Activated effector memory CD4-positive, alpha-beta T cell treated with anti-CD3 and anti-CD28 coated beads, Interleukin-2, amount 50 U/mL, for 16 hours (primary cell): Measurements from ENCODE around the gene ADARB2.

ENCODE experiments used
- DNase-seq: peaks from one replicate; pipeline ENCODE4 v3.0.0-alpha.2; 2020

The ADARB2 gene

DNA sequence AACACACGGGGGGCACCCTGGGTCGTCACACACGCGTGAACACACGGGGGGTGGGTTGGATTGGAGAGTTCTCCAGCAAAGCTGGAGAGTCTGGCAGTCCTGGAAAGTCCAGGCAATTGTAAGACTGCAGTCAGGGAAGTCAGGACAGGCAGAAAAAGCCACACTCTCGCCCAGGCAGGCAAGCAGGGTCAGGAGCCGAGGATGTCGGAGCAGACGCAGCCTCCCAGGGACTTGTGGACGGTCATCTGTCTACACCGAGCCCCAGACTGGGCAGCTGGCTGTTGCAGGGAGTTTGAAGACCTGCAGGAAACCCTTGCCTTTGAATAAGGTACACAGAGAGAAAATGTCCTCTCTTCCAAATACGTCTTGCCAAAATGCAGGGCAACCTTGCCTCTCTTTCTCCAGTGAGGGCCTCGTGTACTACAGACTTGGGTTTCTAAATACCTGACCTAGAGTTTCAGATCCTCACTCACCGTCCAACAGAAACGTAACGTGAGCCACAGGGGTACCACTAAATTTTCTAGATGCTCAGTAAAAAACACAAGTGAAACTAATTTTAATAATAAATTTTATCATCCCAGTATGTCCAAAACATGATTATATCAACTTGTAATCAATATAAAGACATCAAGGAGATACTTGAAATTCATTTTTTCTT lies 176.7 kb downstream of the ADARB2 start:
- no peak for DNase-seq

DNA sequence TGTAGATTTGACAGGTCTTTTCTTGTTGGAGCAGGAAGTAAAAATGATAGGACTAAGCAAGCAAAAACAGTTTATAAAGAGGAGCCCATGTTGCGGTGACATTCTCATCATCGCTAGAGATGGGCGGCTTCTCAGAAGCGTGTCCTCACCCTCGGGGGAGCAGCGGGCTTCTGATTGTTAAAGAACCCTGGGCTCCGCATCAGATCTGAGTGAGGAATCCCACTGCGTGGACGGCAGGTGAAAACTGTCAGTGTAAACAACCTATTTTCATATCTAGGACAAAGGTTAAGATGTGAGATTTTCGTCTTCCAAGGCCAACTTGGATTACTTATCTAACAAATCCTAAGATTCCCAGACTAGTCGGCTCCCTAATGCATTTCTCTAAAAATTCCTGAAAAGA lies 177.6 kb downstream of the ADARB2 start:
- DNase-seq = no peak

DNA sequence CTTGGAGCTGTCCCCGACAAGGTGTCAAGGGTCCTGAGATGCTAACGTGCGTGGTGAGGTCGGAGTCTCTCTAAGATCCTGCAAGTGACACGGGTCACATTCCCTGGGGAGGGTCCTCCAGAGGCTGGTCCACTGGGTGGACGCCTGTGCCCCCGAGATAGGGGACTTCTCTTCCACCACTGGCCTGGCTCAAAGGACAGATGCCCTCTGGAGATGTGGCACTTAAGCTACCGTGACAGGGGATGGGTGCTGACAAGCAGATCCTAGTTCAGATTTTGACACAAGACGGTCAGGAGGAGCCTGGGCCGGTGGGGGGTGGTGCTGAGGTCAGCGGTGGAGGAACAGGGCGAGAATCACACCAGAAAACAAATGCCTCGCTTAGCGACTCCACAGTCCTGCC lies 178.0 kb downstream of the ADARB2 start:
- DNase-seq = no peak

DNA sequence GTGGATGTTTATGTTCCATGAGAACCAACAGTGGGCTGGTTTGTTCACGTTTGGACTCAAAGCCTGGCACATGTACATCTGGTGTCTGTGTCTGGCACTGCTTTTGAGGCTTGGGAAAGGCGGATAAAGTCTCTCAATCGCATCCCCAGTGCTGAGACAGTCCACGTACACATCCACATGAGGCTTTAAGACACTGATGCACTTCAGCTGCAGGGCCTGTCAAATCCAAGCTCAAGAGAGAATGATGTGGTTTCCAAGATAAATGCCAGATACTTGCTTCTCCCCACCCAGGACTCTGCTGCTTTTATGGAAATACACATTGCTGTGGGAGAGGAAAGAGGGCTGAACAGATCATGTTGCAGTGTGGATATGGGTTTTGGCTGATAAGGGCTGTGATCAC lies 178.4 kb downstream of the ADARB2 start:
- DNase-seq = no peak

DNA sequence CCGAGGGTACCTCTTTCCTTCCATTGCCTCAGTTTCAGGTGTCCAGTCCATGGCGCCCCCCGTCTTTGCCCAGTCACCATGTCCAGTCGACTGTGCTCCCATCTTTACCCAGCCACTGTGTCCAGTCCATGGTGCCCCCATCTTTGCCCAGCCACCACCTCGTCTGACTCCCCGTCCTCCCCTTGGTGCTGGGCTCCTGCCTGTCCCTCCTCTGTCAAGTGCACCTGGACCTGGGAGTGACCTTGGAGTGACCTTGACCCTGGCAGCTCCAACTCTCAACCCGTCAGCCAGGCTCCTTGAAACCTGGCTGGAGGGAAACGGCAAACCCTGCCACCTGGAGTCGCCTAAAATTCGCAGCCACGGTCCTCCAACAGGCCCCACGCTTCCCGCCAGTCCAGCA lies 180.2 kb downstream of the ADARB2 start:
- DNase-seq = peak; percentile 38

DNA sequence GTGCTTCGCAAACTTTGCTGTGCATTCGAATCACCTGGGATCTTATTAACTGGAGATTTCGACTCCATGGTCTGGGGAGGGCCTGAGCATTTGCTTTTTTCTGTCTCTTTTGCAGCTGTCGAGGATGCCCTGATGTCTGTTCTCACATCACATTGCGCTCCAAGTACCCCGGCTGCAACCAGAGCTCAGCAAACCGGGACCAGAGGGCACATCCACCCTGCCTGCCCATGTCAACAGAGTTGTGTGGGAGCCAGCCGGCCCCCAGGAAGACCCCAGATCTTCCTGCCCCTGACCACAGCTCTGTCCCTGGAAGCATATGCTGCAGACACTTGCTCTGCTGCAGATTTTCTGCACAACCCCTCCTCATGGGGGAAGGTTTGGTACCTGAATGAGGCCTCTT lies 180.8 kb downstream of the ADARB2 start:
- peak; percentile 39 for DNase-seq

DNA sequence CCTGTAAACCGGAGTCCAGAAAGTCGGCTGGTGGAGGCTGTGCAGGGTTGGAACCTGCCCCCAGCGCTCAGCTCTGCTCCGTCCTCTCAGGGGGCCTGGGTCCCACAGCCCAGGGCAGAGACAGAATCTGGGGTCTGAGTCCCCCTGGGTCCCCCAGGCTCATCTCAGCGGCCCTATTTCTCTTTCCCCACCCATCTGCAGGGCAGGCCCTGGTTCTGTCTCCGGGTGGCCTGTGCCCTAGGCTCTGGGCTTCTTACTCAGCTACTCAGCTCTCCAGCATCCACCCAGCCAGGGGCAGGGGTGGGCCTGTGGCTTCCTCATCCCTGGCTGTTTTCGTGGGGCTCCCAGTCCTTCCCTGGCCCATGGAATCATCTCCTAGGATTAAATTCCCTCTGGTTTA lies 183.4 kb downstream of the ADARB2 start:
- no peak for DNase-seq

DNA sequence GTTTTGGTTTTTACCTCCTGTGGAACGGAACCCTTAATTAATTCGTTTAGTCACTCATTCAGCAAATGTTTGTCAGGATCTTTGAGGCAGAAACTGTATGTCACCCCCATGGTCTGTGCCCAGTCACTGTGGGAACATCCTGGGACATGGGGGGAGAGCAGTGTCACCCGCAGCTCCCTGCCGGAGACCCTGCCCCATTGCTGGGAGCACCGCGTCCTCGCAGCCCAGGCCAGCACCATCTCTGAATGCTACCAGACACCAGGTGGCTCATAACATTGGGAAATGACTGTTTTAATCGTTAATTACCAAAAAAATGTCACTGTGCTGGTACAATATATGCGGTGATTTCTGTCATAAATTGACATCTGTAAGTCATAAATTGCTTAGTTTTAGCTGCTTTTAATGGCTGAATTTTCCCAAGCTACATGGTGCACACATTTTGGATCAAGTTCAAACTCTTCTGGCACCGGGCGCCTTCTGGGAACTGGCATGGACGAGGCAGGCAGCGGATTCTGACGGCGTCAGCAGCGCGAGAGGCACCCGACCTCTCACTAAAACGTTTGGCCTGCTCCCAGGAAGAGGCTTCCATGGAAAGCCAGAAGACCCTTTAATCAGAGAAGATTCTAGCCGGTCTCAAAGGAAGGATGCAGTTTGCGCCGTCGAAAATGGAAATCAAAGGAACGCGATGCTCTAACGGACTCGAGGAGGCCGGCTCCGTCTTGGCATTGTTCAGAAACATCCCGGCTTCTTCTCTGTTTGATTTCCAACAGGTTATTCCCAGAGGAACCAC lies 184.2 kb downstream of the ADARB2 start:
- DNase-seq = peak; percentile 38

DNA sequence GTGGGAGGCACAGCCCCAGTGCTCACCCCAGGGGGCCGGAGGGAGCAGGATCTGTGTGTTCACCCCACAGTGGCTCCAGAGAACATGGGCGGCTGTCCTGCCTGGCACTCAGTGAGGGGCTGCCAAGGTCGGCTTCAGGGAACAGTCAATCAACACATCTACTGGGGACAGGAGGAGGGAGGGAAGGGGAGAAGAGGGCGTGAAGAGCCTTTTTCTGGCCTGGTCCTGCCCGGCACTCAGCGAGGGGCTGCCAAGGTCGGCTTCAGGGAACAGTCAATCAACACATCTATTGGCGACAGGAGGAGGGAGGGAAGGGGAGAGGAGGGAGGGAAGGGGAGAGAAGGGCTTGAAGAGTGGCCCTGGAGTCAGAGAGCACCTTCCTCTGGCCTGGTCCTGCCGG lies 184.9 kb downstream of the ADARB2 start:
- peak; percentile 52 for DNase-seq

DNA sequence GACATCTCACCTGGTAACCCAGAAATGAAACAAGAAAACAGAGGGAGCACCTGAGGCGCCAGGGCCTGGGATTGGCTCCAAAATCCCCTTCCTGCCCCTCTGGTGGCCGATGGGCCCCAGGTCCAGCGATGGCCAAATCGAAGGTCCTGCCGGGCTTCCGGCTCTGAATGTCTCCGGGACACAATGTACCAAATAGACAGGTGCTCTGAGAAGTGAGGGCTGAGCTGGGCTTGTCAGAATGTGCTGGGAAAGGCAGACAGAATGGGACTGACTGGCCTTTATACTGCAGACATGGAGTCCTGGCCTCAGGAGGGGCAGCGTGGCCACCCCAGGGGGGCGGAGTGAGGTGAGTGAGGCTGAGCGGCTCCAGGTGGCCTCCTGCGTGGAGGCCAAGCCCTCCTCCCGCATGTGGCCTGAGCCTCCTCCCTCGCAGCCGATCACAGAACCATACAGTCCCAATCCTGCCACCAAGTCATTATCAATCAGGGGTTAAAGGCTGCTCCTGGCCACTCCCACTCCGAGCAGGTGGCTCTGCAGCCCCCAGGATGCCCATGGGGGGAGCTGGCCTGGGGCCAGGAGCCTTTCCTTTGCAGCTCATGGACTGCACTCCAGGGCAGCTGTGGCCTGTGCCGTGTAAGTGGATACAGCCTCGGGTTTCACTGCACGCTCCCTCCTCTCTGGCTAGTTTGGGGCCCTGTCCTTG lies 185.5 kb downstream of the ADARB2 start:
- peak; percentile 37 for DNase-seq

DNA sequence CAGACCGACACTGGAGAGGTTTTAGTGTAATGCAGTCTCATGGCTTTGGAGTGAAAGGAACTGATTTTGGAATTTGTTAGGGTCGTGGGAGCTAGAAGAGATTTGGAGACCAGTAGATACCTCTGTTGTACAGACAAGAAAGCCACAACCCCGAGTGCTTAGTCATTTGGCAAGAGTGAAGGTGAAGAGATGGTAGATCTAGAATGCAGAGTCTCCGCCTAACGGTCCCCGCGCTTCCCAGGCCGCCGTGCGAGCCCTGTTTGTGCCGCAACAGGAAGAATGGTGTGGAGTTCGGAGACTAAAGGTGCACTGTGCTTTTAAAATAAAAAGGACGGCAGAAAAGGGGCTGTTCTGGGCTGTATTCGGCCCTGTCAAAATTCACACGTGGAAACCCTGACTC lies 186.7 kb downstream of the ADARB2 start:
- peak; percentile 28 for DNase-seq

DNA sequence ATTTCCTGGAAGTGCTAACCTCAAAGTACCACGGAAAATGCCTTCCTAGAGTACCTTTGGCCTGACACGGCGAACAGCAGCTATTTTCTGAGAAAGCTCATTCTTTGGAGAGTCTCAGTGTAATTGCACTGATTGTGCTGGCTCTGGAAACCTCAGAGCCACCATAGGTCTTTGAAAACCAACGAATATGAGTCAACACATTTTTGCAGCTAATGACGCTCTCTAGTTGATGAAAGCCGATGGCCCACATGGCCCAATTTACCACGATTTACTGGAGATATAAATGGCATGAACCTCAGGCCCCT lies 187.1 kb downstream of the ADARB2 start:
- DNase-seq = peak; percentile 27

DNA sequence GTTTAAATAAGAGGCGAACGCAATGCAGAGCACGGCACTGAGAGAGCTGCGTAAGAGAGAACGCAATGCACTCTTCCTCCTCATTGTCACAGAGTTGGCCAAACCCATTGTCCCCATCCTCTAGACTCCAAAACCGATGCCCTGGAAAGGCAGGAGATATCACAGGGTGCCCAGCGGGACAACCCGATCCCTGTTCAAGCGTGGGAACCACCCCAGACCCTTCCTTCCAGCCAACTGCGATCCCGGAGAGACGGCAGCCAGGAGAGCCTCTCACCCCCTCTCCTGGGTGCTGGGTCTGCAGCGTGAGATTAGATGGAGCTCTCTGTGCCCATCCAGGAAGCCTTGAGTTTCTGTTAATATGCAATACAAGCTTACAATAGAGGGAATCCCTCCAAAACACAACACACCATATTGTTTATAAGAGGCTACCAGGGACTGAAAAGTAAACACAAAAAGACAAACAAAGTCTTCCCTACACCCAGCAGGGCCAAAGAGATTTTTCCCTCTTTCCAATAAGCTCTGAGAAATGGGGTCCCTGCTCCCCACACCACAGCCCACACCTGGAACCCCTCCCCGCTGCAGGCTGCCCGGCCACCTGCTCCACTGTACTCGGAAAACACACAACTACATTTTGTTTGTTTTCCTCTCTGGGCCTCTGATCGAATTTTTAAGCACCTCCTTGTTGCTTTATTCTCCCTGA lies 187.6 kb downstream of the ADARB2 start:
- peak; percentile 33 for DNase-seq

DNA sequence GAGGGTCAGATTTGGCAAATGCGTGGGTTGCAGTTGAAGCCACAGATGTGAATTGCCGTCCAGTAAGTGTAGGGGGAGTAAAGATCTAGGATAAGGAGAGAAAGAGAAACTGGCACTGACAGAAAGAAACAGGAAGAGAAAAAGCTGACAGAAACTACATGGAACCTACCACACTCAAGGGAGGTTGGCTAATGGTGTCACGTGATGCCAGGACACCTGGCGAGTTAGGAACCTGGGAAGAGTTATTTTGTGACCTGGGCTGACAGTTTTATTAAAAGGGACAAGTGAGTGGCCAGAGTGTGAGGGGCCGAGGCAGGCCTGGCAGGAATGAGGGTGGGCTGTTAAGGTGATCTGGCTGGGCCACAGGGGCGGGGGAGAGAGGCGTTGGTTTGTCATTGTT lies 188.7 kb downstream of the ADARB2 start:
- no peak for DNase-seq

DNA sequence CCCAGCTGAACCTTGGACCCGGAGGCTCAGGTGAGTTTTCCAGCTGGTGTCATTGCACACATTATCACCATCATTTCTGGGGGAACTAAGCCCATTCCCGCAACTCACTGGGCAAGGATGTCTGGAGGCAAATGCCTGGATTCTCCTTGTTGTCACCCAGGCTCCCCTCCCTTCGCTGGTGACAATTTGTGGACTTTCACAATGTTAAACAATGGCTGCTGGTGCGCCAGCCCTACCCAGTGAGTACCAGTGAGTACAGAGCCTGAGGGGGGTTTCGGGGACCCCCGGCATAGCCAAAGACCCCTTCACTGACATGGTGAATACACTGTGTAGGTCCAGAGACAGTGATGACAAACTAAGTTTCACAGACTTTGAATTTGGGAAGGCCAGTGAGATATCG lies 189.2 kb downstream of the ADARB2 start:
- DNase-seq = peak; percentile 21

DNA sequence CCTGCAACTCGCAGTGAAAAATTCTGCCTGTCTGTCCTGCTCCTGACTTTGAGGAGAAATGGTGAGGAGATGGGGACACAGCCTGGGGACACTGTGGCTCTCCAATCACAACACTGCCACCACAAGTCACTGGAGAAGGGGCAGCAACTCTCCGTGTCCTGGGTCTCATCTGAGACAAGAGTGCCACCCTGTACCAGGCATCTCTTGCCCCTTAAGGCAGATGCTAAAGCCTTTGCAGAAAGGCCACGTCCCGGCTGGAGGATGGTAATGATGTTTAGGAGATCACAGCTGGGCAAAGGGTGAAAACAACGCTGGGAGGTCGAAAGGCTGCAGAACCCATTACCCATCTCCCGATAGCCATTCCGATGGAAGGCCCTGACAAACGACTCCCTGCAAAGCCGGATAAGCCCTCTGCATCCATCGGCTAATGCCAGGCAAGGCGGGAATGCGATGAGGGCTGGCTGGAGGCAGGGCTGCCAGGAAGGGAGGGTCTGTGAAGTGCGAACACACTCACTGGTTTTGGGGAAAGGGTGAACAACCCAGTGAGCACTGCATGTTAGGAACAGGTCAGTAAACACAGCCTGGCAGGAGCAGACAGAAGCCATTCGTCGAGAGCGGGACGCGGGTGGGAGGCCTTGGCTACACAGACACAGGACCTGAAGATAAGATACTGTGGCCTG lies 190.8 kb downstream of the ADARB2 start:
- peak; percentile 34 for DNase-seq

DNA sequence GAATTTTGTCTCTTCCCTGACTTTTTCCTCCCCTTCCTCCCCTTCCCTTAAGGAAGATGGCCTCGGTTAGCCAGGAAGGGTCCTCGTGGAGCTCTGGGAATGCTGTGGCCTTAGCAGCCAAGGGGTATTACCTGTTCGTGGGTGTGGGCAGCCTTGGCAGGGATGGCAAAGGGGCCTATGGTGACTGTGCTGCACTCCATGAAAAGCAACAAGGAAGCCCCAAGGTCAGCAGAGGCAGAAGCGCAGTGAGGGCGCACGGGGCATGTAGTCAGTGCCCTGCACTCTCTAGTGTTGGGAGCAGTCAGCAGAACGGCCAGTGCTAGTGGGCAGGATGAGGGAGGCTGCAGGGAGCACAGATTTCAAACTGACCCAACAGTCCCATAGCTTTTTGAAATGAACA lies 191.8 kb downstream of the ADARB2 start:
- peak; percentile 50 for DNase-seq

DNA sequence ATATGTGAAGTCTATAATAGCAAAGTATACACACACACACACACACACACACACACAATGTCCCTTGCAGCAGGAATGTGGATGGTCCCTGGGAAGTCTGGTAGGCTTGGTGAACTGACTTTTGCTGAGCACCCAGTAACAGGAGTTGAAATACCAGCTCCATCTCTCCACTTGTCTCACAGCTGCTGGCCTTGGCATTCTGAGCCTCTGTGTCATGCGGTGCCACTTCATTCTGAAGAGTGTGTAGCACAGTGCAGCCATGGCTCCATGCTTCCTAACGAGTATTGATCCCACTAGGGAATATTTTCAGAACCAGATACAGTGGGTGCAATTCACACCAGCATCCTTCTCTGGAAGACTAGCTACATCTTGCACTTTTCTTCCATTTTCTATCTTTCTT lies 192.4 kb downstream of the ADARB2 start:
- DNase-seq = peak; percentile 34

DNA sequence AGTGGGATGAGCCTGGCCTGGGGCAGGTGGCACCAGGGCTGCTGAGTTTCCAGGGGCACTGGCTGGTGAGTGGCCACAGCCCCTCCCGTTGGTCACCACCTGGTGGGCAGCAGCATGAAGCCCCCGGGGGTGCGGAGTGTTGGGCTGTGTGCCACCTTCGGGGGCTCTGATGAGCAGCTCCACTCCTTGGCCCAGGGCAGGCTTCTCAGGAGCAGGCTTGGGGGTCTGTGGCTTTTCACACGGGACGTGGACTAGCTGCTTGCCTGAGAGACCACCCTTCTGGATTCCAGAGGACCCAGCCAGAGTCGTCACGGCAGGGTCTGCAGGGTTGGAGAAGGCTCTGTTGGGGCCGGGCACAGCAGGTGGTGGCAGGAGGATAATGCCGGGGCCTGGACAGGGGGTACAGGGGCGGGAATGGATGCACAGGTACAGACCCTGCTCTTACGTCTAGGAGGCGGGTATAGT lies 193.1 kb downstream of the ADARB2 start:
- DNase-seq = peak; percentile 53

DNA sequence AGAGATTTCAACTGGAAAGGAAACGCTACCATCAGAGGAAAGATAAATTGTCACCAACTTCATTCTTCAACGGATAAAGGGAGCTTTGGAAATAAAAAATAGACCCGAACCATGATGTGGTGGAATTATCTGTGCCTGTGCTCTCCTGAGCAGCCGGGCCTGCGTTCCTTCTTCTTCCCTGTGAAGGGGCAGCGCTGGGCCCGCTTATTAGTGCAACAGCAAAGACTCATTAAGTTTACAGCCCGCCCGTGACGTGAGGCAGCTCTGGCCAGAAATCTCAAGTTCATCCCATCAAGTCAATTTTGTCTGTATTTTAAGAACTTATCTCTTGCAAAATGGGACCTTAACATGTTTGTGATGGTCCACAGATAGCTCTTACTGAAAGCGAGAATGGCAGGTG lies 193.7 kb downstream of the ADARB2 start:
- peak; percentile 45 for DNase-seq

DNA sequence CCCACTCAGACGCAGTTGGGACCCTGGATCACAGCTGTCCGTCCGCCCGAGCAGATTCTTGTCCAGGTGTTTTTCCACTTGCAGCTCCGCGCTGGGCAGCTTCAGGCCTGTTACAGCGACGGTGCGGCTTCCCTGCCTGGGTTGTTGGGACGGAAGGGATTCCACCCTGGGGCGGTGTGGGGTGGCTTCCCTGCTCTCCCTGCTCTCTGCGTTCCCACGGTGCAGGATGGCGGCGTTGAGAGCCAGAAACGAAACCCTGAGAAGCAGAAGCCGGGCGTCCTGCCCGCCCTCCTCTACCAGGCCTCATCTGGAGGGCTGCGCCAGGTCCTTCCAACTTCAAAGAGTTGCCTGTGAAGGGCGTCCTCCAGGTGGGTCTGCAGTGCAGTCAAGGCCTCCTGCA lies 194.4 kb downstream of the ADARB2 start:
- peak; percentile 54 for DNase-seq

DNA sequence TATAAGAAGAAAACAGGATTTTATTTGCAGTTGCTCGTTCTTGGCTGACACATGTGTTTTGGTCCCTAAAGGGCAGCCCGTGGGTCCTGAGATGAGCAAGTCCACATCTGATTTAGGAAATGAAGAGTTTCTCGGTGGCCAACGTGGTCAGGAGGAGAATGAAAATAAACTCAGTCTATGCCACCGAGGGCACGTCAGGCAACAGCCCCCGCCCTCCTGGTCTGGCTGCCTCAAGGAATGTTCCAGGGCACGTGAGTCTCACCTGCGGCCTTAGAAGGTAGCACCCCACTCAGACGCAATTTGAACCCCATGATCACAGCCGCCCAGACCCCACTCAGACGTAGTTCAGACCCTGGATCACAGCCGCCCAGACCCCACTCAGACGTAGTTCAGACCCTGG lies 197.2 kb downstream of the ADARB2 start:
- DNase-seq = peak; percentile 30

DNA sequence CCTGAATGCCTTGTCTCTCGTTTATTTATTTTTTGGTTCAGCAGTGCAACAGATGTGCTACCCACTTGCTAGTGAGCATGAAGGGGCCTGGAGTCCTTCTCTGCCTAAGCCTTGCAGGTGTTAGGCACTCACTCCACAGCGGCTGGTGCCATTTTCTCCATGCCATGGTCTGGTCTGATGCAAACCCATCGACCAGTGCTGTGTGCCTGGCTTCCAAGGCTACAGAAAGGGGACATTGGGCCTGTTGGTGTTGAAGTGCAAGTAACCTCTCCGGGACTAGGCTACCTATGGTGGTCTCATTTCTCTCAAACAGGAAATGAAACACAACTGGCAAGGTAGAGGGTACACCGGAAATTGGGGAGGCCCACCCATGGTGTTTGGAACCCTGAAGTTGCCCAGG lies 198.1 kb downstream of the ADARB2 start:
- peak; percentile 42 for DNase-seq
